AG20443 (cell line): ENCODE measurements around the gene SPATA17.

ENCODE experiments used
- DNase-seq: peaks from one replicate; pipeline ENCODE4 v3.0.0; 2012; ENCODE audit warnings: low spot score, mixed read lengths

Gene SPATA17

DNA sequence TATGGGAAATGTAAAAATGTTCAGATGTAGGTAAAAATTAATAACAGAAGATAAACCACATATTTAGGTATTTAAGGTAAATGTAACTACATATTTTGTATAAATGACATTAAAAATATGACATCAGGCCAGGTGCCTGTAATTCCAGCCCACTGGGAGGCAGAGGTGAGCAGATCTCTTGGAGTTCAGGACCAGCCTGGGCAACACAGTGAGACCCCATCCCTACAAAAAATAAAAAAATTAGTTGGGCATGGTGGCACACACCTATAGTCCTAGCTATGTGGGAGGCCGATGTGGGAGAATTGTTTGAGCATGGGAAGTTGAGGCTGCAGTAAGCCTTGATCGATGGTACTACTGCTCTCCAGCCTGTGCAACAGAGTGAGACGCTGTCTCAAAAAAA is 216.5 kb downstream of the SPATA17 start:
- no peak for DNase-seq

DNA sequence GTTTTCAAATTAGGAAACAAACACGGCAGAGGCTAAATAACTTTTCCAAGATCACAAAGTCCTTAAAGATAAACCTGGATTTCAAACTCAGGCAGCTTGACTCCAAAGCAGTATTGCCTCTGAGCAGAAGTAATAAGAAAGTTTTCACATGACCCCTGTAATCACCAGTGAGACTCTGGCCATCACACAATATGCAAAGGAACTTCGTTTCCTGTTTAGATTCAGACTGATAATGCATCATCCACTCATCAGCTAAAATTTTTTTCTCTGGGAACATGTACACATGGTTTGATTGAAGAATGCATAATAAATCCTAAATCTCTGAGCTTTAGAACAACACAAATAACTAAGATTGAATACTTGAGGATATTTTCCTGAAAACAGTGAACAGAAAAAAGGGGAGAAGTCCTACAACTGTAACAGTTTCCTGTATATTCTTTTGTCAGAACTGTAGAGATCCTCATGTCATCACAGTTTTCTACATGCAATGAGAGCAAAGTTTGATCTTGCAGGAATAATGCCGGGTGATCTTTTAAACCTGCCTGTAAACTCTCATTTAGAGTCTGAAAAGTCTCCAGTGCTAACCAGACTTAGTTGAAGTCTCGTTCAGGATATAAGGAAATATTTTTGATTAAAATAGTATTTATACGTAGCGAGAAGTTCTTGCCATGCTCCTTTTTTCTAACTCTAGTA is 225.3 kb downstream of the SPATA17 start:
- no peak for DNase-seq

DNA sequence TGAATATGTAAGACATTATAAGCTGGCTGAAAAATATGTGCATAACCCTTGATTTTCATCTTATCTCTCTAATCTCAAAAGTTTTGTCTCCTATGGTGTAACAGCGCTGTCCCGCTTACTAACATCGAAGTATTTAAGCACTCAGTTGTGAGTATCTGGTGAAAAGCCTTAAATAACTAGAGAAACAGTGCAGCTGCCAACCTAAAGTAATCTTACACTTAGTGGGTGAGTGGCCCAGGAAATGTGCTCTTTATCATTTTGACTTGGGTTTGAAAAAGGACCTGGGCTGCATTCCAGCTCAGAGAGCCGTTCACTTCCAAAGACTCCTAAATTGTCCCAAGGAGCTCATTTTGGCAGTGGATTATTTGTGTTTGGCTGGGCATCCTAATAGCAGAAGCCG is 225.9 kb downstream of the SPATA17 start:
- no peak for DNase-seq

DNA sequence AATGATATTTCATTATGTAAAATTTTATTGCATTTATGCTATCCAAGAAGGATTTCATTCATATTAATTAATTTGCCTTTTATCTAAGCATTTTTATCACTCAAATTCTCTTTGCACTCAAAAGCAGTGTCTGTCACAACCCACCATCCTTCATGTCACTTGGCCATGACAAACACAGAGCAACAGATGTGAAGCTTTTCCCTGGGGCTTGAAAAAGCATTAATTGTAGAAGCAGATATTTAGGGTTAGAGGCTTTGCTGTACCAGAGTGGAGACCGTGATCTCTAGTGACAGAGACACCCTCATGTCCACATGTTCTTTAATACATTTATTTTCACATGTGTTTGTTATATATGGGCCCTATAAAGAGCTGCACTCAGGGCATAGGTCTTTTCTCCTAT is 230.5 kb downstream of the SPATA17 start:
- no peak for DNase-seq

DNA sequence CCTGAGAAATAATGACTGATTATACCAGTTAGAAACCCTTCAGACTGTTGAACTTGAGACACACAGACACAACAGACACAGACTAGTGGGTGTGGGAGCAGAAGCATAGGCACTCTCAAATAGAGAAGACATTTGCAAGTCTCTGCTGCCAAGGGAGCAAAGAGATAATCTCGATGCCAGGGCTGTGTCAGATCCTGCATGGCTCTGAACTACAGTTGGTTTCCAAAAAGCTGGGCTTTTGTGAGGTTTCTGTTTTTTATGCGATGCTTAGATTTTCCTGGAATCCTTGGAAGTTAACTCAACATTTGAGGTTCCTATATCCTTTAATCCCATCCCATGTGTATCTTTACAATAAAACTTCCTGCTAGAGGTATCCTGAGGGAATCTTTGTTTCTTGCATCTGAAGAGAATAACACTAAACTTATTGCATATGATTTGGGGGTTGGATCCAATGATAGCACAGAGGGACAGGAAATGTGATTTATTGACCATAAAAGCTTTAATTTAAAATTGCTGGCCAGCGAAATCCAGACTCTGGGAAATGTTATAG is 236.4 kb downstream of the SPATA17 start:
- DNase-seq = no peak

DNA sequence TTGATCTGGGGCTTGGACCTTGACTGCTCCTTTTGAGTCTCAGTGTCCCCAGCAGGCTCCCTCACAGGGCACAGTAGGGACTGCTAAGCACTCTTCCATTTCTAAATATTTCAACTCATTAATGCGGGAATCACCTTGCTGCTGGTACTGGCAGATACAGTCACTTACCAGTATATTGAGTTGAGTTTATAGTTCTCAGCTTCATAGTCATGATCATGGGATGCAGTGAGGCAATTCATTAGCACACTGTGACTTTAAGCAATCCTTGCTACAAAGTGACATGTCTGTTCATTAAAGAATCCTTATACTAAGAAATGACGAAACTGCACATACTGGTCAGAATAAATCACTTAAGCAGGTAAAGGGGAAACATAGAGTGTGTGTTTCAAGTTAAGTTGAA is 240.8 kb downstream of the SPATA17 start:
- no peak for DNase-seq

DNA sequence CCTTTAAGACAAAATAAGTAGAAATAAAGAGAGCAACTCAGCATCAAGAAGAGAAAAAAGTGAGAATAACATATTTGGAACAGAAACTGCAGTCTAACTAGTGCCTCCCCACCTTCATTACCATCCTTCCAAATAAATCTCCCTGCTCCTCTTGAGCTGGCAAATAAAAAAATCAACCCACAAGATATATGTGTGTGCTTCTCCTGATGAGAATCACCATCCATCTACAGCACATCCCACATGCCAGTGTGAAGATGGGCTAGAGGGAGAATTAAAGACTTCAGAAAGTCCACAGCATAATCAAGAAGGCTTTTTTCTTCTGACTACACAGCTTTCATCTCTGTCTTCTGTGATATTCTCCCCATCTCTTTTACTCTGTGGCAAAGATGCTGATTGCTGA is 244.1 kb downstream of the SPATA17 start:
- no peak for DNase-seq

DNA sequence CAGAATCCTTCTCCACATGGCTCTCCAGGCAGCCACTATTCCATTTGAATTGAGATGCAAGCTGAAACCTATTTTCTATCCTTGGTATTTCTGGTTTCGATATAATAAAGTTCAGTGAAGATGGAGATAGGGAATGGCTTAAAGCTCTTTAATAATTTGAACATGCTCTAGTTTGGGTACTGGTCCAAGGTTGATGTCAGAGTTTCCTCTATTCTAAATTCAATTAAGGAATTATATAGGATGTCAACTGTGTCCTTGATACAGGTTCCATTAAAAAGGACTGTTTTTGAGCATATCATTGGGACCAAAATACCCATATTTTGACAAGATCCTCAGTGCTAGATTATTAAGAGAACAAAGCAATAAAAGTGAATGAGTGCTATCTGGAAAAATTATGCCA is 245.3 kb downstream of the SPATA17 start:
- no peak for DNase-seq

DNA sequence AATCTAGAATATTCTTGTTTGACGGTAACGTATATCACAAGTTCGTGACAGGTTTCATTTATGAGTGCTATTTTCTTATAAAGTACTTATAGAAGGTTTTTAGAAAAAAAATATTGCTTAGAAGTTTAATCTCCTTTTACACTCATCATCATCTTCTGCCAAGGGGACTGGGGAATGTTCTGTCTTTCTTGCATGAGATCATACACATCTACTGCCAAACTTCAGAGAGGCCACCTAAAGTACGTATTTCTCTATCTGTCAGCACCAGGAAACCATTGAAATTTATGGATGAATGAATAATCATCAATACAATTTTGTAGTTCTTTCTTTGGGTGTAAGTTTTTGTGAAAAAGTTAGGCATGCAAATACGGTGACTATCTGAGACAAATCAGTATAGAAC is 245.8 kb downstream of the SPATA17 start:
- DNase-seq = no peak

DNA sequence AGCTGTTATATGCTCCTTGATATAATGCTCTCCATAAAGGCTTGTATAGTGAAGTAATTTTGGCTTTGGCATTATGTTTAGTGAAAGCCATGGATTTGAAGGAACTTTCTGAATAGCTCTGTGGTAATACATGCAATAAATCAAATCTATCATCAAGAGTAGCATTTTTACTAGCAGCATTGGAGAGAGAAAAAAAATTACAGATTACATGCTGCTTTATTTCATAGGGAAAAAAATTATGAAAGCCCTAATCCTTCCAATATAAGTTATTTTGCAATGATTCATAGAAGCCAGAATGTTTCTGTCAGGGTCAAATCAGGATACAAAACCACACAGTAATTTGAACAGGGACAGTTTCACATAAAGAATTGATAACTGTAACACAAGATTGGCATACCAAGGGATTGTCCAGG is 250.0 kb downstream of the SPATA17 start:
- no peak for DNase-seq

DNA sequence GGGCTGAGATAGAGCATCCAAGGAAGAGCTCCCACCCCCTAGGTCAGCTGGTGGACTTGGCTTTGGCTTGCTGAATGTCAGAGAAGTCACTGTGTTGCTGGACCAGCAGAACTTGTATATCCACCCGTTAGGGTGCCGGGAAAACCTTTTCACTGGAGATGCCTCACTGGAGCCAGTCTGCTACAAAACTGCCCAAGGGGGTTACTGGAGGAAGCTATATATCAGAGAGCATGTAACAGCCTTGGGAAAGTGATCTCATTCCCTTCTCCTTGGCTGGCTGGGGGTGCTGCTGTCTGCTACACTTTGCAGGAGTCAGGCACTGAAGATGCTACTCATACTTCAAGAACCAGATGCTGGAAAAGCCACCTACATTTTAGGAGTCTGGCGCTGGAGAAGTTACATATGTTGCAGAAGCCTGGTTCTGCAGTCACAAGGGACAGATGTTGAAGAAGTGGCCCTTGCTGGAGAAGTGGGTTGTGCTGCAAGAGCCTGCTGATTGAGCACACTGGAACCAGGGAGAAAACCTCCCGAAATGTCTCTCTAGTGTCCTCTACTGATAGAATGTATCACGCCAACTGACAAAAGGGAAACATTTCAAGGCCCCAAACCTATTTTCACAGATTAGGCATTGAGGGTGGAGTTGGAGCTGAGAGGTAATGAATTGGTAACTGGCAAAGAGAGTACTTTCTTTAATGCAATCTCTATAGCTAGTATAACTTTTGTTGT is 250.6 kb downstream of the SPATA17 start:
- no peak for DNase-seq

DNA sequence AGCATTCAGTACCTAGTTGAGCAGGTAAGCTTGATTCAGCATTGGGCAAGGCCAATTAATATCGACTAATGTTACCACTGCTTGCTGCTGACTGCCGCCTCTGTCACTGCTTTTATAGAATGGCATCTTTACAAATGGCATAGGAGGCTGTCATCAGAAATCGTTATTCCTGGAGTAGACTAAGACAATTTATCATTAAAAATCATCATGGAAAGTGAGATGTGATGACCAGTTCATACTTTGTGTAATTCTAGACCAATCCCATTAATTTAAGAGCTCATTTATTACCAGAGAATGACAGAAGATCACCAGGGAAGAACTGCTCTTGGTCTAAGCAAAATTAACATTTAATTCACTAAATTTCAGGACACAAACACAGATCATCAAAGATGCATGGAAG is 254.0 kb downstream of the SPATA17 start:
- DNase-seq = no peak

DNA sequence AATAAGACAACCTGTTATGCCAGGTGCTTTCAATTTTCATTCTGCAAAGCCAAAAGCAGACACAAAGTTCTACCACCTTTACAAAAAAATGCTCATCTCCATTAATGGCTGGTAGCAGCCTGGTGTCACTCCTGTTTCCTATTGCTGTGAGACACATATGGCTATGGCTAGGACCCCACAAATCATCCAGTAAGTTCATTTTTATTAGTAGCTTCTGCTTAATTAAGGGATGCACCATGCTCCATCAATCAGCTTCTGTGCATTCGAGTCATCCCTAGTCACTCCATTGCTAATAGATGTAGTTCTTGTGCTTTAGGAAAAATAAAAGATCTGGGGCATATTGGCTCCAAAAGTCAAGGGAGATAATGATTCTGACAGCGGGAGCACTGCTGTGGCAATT is 257.2 kb downstream of the SPATA17 start:
- no peak for DNase-seq

DNA sequence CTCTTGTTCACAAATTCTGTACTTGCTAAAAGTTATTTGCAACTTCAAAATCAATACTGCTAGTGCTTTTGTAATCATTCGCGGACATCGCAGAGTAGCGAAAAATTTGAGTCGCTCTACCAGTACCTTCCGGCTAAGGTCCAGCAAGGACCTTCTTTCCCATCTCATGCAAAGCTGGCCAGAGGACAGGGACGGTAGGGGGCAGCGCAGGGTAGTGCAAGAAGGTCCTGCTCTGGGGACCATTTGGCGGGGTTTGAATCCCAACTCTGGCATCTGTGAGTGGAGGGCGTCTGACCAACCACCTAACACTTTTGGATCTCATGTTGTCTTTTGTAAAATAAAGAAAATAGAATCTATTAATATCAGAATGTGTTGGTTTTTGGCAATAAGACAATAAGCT is 258.3 kb downstream of the SPATA17 start:
- no peak for DNase-seq

DNA sequence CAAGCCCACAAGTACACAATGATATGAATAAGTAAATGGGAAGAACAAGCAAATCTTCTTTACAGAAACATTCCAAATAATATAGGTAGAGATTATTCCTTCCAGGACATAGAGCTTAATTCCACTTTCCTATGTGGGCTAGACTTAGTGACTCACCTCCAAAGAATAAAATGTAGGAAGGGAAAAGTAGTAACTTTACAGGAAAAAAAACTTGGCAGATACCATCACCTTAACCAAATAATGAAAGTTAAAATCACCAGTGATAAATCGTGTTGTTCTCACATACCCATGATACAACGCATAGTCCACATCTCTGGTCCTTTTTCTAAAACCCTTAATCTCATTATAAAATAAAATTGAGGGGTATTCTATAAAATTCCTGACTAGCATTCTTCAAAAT is 260.8 kb downstream of the SPATA17 start:
- no peak for DNase-seq

DNA sequence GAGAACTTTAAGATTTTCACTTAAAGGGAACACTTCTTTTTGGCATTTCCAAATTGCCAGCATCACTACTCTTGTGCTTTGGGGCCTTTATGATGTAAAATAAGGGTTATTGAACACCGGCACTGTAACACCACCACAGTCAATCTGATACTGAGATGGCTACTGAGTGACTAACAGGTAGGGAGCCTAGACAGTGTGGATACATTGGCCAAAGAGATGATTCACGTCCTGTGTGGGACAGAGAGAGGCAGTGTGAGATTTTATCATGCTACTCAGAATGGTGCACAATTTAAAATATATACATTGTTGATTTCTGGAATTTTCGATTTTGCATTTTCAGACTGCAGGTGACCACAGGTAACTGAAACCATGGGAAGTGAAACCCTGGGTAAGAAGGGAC is 261.6 kb downstream of the SPATA17 start:
- DNase-seq = no peak

DNA sequence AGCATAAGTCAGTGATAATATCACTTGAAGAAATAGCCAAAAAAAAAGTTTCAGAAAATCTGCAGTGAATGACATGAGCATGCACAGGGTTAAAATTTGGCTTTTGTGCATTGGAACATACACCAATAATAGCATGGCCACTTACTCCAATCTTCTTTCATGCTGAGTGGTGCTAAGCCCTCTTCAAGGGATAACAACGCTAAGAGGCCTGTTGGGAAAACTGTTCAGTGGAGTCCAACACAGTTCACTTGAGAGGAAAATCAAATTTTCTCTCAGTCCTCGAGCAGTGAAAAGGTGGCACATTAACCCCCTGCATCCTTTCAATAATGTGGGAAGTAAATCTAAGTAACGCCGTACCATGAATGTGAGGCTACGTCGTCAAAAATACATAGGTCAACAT is 264.7 kb downstream of the SPATA17 start:
- DNase-seq = no peak

DNA sequence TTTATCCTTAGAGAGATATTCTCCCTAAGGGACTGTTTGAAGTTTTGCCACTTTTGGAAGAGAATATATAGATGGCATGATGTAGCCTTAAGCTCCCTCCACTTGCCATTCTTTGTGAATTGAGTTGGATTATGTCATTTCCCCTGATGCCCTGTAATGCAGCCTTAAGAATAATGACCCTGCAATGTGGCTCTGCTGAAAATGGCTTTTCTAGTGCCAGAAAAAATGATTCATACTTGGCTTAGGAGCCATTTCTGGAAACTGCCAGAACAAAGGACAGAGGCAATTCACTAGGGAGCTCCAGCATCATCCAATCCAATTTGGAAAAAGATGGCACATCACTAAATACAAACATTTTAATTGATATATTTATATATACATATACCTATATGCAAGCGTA is 265.3 kb downstream of the SPATA17 start:
- no peak for DNase-seq

DNA sequence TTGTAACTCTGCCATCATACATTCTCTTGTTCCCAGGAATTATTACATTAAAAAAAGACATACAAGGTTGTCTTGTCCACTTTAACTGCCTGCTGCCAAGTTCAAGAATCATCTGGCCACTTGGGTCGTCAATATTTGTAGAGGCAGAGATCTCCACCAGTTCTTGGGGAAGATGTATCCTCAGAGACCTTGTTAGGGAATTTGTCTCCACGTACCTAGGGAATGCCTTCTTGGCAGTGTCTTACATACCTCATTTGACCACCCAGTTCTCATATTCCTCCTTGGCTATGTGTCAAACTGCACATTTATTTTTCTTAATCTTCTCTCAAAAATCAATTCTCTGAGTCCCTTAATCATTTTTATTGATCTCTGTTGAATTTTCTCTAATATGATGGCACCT is 266.0 kb downstream of the SPATA17 start:
- DNase-seq = no peak

DNA sequence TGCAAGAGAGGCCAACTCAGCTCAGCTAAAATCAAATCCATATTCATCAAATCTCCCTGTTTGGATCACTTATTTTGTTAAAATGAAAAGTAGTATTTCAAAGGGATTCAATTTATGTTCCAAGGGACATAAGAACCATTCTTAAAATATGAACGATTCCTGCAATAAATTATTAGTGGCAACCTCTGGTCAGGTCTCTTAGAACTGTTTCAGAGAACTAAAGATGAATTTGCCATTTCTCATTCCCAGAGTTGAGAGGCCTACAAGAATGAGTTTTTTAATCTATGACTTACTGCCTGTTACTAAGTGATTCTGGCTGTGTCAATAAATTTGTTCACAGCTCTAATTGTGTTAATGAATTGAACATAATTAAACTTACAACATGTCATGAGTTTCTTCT is 268.5 kb downstream of the SPATA17 start:
- DNase-seq = no peak

DNA sequence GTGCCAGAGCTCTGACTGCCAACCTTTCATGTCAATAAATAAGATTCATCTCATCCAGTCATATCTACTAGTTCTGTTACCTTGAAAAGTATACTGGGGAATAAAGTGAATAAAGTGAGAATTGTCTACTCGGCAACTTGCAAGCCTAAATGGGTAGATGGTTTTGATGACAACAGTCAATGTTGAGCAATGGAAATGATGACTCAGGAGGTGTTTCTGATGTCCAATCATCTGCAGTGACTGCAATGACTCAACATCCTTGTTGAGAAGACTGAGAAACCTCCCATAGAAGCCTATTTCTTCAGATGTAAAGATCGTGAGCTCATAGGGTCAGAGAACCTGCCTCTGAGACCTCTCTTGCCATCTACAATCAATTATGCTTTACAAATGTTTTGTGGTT is 276.4 kb downstream of the SPATA17 start:
- DNase-seq = no peak

DNA sequence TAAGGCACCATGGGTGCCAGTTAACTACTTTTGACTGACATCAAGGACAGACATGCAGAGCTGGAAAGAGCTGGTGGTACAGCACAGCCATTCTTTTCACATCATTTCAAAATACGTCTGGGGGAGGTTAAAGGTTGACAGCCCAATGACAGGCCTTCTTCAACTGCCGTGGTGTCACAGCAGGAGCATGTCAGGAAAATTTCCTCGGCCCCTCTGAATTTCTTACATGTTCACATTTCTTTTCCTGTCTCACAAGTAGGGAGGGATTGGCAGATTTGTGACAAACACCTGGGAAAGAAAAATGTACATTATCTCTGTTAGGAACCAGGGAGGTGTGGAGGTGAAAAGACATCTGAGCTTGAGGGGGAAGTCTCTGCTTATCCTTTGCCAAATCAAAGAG is 279.1 kb downstream of the SPATA17 start:
- DNase-seq = no peak

DNA sequence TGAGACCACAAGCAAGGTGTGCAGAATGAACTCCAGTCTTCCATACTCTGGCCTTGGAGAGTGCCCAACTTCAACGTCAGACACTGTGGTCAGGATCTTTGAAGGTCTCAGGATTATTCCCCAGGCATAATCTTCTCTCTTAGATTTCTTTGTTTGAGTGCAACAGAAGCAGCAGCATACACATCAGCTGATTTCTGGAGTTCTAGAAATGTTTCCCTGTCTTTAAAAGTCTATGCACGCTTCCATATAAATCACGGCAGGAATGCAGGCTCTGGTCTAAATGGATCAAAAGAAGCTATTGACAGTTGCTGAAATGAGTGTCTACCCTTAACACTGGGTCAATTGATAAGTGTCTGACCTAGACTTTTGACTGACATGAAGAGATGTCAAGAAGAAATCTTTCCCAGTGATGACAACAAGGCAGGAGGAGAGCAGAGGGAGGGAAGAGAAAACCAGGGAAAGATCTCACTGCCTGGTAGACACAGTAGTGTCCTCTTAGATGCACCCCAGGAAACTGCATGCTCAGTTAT is 279.7 kb downstream of the SPATA17 start:
- no peak for DNase-seq

DNA sequence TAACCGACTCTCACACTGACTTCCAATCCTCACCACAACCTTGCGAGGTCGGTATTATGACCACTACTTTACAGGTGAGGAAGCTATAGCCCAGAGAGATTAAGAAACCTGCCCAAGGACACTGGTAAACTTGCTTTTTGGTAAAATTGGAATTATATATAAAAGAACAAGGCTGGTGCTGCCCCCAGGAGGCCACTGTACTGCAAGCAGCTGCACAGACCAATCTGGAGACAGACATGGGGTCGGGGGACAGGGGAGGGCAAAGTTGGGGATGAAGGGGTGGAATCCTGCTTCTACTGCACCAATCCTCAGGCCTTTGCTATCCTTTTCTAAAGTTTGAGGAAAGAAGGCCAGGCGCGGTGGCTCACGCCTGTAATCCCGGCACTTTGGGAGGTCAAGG is 280.8 kb downstream of the SPATA17 start:
- no peak for DNase-seq
